ENCODE measurements around the gene CD93. TPM values are rescaled to one million over a fixed set of nuclear protein-coding genes. Genes with fewer than 3 reads are reported as not detected.

Gene CD93
- polyA plus RNA-seq, 2 of the 4 experiments (the other 2 are of a cell fraction), result not detected

GRCh38 chr20:23132930-23133559 is 46.9 kb upstream of the CD93 start:
- peaks cover 6% of the 10 kb centered on the region; the same call in 2 of the 3 replicates for H3K4me1 ChIP-seq
- ChIA-PET POLR2A (no interaction called here), CTCF (interaction anchor here (0.8 to 1.2 kb wide), 3 partner anchors 9 to 51 kb away, joined by 3 read pairs; no protein-coding TSS in a partner anchor)
- WGBS (ENCODE audit: missing lambda C conversion rate), result 72% methylated on average over 7 of the region's 7 CpGs
- no peak overlapping the region for H3K27ac ChIP-seq
- ATAC-seq, result no peak
- DNase-seq (ENCODE audit: low read depth in 1 of 2, low spot score in 1 of 2), result no peak
- no peak for FAIRE-seq
- H3K4me3 ChIP-seq, result no peak overlapping the region
- TF ChIP-seq TFCP2L1 (CRISPR knock-in tag; IDR thresholded peaks at IDR 0.05) (no peak), RNF2 (IDR thresholded peaks at IDR 0.05; ENCODE audit: borderline replicate concordance, low read depth) (no peak), SMC3 (IDR thresholded peaks at IDR 0.05) (no peak), HOXB13 (CRISPR knock-in tag; IDR thresholded peaks at IDR 0.05; ENCODE audit: low read depth) (no peak), ZSCAN20 (CRISPR knock-in tag; IDR thresholded peaks at IDR 0.05) (no peak)
- H3K4me2 ChIP-seq, result no peak overlapping the region
- H3K9me3 ChIP-seq, result no peaks in the 10 kb centered on the region

- Histone ChIP-seq H3K4me1 (peaks cover 6% of the 10 kb centered on the region; the same call in 2 of the 3 replicates), H3K27ac (no peak overlapping the region), H3K4me2 (no peak overlapping the region), H3K4me3 (no peak overlapping the region), H3K9me3 (no peaks in the 10 kb centered on the region)
- FAIRE-seq (no peak), ATAC-seq (no peak), DNase-seq (ENCODE audit: low read depth in 1 of 2, low spot score in 1 of 2) (no peak)
- ChIA-PET CTCF (interaction anchor here (0.6 to 1.9 kb wide), 5 partner anchors 8 to 440 kb away, joined by 3 to 9 read pairs (median 4); no protein-coding TSS in a partner anchor), POLR2A (no interaction called here)
- no peak for TF ChIP-seq ELK1 (IDR thresholded peaks at IDR 0.05; ENCODE audit: low read depth, low read length)
- TF ChIP-seq HOXB5 (CRISPR knock-in tag; IDR thresholded peaks at IDR 0.05), result no peak
- TF ChIP-seq HDAC2 (IDR thresholded peaks at IDR 0.05), result no peak
- TF ChIP-seq RNF2 (IDR thresholded peaks at IDR 0.05; ENCODE audit: borderline replicate concordance, low read depth), result no peak
- no peak for TF ChIP-seq NR3C1 (IDR thresholded peaks at IDR 0.05)
- no peak for TF ChIP-seq EHF (CRISPR knock-in tag; IDR thresholded peaks at IDR 0.05)
- no peak for TF ChIP-seq GATA3 (IDR thresholded peaks at IDR 0.05; ENCODE audit: borderline replicate concordance)
- no peak for TF ChIP-seq BHLHE40 (IDR thresholded peaks at IDR 0.05; ENCODE audit: low read depth, low read length)
- no peak for TF ChIP-seq SREBF2 (IDR thresholded peaks at IDR 0.05)
- TF ChIP-seq MAZ (IDR thresholded peaks at IDR 0.05; ENCODE audit: borderline replicate concordance, low read depth, low read length), result no peak
- TF ChIP-seq NFE2L2 (conservative IDR thresholded peaks at IDR 0.05; ENCODE audit: low read length), result no peak
- no peak for TF ChIP-seq CHD2 (IDR thresholded peaks at IDR 0.05; ENCODE audit: low read length, partially characterized antibody)
- no peak for TF ChIP-seq CTCF (IDR thresholded peaks at IDR 0.05)
- TF ChIP-seq HES2 (IDR thresholded peaks at IDR 0.05), result no peak
- TF ChIP-seq CBX8 (IDR thresholded peaks at IDR 0.05), result no peak
- WGBS (ENCODE audit: missing lambda C conversion rate), result 76% methylated on average over 14 of the region's 14 CpGs
Measured at GRCh38 chr20:23132293-23132929, 46.3 kb upstream of the CD93 start.

- no peak overlapping the region for H3K4me3 ChIP-seq
- DNase-seq (ENCODE audit: low read depth in 1 of 2, low spot score in 1 of 2) (no peak), FAIRE-seq (peak; percentile 13), ATAC-seq (no peak)
- ChIA-PET POLR2A (no interaction called here), CTCF (interaction anchor here (0.6 to 1.9 kb wide), 8 partner anchors 7 to 440 kb away, joined by 3 to 9 read pairs (median 4); no protein-coding TSS in a partner anchor)
- no peak overlapping the region for H3K4me2 ChIP-seq
- no peaks in the 10 kb centered on the region for H3K9me3 ChIP-seq
- H3K4me1 ChIP-seq, result peaks cover 2% of the 10 kb centered on the region; the same call in 2 of the 3 replicates
- TF ChIP-seq MAZ (IDR thresholded peaks at IDR 0.05; ENCODE audit: borderline replicate concordance, low read depth, low read length), result no peak
- TF ChIP-seq KDM5A (IDR thresholded peaks at IDR 0.05), result no peak
- no peak for TF ChIP-seq JUNB (IDR thresholded peaks at IDR 0.05)
- TF ChIP-seq JUN (IDR thresholded peaks at IDR 0.05), result no peak
- TF ChIP-seq EHF (CRISPR knock-in tag; IDR thresholded peaks at IDR 0.05), result no peak
- 84% methylated on average over 11 of the region's 11 CpGs for WGBS (ENCODE audit: missing lambda C conversion rate)
- H3K27ac ChIP-seq, result no peak overlapping the region
Measured at GRCh38 chr20:23131766-23132165, 45.6 kb upstream of the CD93 start.
